Epithelial cell of prostate (primary cell): ENCODE results near the gene NECAB3.
A peak's percentile ranks its signal among the peaks of the same experiment; 100 is the strongest.

ENCODE experiments used
- DNase-seq: peaks from one replicate; pipeline ENCODE4 v3.0.0-alpha.2; 2011; ENCODE audit warnings: low read depth, low spot score
- H3K27ac ChIP-seq: fragments of 450-650 bp; 2 replicates; pipeline ENCODE4 v1.5.1; 2017; ENCODE audit warnings: mild to moderate bottlenecking

The NECAB3 gene

DNA sequence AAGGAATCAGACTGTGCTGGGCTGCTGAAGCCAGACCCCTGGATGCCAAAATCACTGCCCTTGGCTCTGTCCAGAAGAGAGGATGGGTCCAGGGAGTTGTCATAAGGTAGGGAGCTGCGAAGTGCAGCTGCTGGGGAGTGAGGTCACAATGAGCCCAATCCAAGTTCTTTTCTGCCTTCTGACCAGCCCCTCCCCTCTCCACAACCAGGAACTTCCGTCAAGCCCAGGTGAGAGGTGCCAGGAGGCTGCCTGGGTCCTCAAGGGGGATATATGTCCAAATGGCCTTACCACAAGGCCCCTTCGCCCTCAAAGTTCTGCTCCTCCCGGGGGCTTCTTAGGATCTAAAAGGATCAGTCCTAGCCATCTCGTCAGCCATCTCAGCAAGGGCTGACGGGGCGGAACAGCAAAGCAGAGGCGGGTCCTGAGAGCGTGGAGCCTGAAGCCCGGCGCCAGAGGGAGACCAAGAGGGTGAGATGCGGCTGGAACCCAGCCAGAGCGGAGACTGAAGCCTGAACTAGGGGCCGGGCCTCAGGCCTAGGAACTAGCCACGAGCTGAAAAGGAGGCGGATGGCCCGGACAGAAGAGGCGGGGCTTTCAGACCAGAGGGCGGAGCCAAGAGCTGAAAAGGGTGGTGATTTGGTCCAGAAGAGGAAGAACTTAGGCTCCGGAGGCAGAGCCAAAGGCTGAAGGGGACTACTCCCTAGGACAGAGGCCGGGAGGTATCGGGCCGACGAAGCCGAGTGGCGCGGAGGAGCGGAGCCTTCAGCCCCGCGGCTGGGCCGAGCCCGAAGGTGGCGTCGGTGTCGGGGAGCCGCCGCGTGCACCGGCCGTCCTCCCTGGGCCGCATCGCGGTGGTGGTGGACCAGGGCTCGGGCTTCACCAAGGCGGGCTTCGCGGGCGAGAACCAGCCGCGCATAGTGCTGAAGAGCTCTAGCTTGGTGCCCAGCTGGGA is 7.7 kb downstream of the NECAB3 start, which contains the start of gene ACTL10:
Gene ACTL10 (plus strand): TSS at position 651 of the 952 bp plus-strand sequence. CDS start 555 bp downstream, outside the sequence.
- DNase-seq: peak; percentile 61
- peak within 1 kb of the TSS; percentile 74 for H3K27ac ChIP-seq

DNA sequence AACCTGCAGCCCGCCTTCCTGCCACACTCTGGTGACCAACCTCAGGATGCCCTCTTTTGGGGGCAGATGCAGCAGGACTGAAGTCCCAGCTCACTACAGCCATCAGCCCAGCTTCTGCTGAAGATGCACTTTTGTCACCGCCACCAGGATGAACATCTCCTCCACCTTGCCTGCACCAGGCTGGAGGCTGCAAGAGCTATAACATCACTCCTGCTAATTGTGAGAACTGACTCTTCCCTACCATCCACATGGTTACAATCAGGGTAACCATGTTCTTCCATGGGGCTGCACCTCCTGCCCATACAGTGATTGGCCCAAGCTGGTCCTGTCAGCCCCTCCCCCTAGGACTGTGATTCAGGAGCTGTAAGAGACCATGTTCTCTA is 9.5 kb downstream of the NECAB3 start:
- DNase-seq: no peak
- no peak overlapping the region for H3K27ac ChIP-seq

DNA sequence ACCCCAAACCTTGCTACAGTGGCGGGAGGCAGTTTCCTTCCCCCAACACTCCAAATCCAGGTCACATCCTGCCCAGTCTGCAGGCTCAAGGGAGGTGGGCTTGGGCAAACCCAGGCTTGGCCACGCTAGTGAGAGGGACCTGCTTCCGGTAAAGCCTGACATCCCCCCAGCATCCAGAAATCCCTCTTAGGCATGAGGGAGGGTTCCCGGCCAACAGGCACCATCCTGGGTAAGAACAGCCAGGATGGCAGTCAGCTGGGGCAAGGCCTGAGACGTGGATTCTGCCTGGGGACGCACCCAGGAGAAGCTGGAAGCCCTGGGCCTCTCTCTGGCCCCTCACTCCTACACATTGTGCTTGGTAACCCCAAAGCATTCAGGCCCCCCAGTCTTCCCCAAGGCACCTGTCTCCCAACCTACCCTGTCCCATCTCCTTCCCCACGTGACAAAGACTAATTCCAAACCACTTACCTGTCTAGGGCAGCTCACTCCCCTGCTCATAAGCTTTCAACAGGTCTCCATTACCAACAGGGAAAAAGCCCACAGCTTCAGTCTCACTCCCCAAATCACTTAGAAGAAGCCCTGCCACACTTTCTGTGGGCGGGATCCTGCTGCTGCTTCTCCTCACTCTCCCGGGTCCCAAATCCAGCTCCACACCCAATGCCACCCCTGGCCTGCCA is 10.0 kb downstream of the NECAB3 start:
- DNase-seq: no peak

DNA sequence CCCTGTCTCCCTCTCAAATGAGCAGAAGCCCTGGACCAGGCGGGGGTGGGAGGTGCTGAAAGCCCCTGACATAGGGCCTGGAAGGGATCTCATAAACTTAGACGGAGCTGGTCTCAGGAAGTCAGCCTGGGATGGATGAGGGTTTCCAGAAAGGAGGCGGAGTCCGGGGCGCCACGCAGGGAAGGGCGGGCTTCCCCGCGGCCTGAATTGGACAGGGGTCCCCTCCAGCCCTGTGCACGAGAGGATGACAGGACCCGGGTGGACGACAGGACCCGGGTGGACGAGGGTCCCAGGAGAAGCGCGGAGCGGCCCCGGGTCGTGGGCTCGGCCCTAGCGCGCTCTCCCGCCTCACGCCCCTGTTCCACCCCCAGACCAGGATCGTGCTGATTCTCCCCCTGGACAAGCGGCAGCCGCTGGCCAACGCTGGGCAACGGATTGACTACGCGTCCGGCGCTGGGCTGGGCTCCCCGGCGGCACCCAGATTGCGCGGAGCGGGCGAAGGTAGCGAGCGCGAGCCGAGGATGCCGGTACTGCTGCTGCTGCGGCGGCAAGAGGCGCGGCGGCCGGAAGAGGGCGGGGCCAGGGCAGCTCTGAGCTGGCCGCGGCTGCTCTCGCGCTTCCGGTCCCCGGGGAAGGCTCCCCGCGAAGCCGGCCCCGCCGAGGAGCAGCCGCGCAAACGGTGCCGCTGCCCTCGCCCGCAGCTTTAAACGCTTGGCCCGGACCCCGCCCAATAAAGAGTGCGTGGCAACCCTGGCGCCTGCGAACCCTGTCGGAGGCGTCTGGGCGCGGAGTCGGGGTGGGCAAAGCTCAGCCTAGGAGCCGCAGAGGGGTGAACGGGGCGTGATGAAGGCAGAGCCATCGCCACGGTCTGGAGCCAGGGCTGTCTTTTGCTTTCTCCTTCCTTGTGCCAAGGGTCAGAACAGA is 10.8 kb downstream of the NECAB3 start:
- no peak for DNase-seq
- H3K27ac ChIP-seq: peak overlapping the region; percentile 67

More for the DNA sequence above, 10.0 kb downstream of the NECAB3 start:
- H3K27ac ChIP-seq: peak overlapping the region; percentile 67

DNA sequence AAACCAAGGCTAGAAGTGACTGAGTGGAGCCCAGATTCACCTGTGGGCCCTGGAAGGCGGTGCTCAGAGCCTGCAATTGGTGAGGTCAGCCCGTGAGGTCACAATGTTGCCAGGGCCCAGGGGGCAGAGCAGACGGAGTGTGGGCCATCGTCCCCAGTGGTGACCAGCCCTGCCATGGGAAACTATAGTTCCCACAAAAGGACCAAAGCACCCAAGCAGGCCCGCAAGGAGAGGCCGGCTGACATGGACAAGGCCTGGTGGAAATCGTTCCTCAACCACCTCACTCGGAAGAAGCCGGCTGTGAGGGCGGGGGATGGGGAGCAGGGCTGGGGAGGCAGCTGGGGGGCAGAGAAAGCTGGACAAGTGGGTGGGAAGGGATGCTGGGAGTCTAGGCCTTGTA is 12.1 kb downstream of the NECAB3 start, which contains the start of gene C20orf144:
Gene C20orf144 (plus strand): TSS at position 156 of the 400 bp plus-strand sequence. CDS start 19 bp downstream, at position 175.
- H3K27ac ChIP-seq: peak within 1 kb of the TSS; percentile 67

DNA sequence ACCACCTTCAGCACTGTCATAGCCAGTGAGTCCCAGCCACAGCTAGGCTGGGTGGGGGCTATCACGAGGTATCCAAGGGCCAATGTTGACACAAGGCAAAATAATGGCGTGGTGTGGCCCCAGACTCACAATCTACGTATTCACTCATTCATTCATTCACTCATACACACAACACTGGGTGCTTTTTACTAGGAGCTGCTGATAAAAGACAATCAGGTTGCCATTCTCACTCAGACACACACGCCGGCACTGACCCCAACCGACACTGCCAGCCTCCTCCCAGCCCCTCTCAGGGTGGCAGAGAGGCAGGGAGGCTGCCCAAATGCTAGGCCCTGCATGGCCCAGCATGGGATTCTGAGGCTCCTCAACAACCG is 13.6 kb downstream of the NECAB3 start:
- no peak overlapping the region for H3K27ac ChIP-seq
- DNase-seq: no peak

More for the DNA sequence above, 12.1 kb downstream of the NECAB3 start, which contains the start of gene C20orf144:
- DNase-seq: no peak

DNA sequence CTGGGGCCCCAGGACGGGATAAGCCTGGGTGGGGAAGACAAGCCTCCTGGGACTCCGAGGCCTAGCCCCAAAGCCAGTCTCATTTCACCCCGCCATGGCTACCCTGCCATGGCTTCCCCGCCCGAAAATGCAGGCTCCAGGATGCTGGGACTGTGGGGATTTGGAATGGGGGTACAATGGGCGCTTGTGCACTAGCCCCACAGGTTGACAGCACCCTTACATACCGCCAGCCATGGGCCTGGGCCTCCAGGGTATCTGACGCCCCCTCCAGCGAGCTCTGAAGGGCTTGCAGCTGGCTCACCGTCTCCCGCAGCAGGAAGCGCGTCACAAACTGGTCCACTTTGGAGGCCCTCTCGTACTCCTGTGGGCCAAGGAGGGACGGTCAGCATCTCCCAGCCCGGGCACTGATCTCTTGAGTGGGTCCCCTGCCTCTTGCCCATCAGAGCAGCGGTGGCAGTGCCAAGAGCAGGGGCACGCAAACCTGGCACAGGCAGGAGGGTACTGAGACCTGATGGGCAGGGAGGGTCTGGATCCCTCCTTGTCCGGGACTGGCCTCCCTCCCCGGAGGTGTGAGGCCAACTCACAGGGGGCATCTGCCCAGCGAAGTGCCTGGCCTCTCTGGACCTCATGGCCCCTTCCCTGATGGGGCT is 14.1 kb downstream of the NECAB3 start:
- no peak overlapping the region for H3K27ac ChIP-seq
- no peak for DNase-seq

DNA sequence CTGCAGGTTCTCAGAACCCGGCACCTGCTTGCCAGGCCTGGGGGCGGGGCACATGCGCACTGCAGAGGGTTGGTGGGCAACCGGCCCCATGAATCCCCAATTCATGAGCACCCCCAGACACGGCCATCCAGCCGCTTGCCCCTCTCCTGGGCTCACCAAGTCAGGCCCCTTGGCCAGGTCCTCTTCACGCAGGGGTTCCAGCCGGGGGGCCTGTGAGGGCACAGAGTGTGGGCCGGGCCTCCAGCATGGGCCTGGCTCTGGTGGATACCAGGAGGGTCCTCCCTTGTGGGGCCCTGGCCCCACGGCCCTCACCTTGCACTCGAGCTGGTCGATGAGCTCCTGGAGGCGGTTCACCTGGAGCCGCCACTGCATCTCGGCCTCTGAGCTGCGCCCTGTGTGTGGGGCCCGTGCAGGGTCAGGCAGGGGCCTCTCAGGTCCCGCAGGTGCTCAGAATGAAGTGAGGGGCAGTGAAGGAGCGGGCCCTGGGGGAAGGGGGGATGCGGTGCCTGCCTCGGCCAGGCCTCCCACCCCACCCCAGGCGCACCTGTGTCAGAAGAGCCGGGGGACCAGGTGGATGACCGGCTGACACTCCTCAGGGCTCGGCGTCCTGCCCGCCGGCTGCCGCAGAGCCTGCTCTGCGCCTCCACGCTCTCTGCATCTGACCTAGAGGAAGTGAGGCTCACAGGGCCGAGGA is 14.7 kb downstream of the NECAB3 start:
- no peak for DNase-seq
- no peak overlapping the region for H3K27ac ChIP-seq

DNA sequence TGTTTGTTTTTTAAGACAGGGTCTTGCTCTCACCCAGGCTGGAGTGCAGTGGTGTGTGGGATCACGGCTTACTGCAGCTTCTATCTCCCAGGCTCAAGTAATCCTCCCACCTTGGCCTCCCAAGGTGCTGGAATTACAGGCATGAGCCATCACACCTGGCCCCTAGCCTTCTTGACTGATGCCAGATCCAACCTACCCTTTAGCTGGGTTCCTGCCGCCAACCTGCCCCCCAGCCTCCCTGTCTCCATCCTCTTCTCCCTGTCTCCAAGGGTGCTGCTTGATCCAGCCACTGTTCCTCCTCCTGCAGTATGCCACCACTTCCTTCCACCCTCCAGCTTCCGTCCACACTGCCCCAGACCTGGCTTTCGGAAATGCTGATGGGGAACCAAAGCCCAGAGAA is 15.3 kb downstream of the NECAB3 start:
- no peak overlapping the region for H3K27ac ChIP-seq
- DNase-seq: no peak

DNA sequence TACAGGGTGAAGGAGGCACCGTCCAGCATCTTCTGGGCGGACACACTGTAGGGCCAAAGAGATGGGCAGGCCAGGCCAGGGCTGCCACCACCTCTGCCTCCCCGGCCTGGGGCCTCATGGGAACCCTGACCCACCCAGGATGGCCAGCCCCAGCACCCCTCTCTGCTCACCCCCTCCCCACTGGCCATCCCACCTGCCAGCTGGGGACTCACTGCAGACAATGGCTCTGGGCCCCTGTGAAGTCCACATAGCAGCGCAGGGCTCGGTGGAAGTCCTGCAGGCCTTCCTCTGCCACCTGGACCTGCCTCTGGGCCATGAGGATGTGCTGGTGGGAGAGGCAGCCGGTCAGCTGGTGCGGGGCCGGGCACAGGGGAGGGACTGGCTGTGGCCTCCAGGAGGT is 15.7 kb downstream of the NECAB3 start:
- DNase-seq: no peak
- no peak overlapping the region for H3K27ac ChIP-seq

DNA sequence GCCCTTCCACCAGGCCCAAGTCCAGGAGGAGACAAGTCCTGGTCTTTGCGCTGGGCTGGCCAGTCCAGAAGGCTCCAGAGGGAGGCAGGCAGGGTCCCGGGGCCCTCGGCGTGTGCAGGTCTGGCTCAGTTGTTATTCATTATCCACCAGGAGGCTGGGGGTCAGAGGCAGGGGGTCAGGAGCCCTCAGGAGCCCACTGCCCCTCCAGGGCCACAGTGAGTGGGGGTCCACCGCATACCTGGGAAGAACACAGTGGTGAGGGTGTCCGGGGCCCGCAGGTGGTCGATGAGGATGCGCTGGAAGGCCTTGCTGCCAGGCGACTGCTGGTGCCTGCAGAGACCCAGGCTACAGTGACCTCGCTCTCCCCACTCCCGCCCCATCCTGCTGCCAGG is 16.5 kb downstream of the NECAB3 start:
- DNase-seq: no peak
- no peak overlapping the region for H3K27ac ChIP-seq

DNA sequence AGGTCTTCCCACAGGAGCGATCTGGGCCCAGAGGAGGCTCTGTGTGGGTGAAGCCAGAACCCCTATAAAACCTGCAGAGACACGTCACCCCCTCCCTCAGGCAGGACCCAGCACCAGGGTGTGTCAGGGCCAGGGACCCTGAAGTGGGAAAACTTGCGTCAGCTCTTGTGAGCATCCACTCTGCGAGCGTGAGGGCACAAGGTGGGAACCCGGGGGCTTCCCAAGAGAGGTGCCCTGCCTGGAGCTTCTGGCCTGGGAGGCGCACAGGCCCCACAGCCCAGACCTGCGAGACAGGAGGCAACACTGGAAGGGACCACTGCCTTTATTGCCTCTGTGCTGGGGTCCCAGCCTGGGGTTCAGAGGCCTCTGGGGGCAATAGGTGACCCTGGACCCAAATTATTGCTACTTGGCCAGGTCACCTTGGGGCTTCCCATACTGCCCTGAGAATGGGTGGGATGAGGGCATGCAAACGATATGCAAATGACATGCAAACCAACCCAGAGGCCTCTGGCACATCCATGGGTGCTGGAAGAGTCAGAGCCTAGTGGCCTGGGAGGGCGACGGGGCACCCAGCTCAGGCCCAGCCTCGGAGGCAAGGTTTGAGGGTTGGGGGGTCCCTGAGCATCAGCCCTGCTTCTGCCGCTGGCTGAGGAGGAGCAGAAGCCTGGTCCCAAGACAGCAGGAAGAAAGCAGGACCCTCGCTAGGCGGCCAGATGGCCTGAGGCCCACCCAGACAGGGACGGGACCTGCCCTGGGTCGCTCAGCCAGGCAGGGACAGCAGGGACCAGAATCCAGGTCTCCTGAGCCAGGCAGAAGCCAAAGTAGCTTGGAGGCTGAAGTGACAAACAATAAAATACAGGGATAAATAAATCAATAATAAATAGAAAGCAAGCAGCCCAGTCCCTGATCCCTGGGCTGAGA is 17.2 kb downstream of the NECAB3 start:
- no peak overlapping the region for H3K27ac ChIP-seq
- DNase-seq: no peak

DNA sequence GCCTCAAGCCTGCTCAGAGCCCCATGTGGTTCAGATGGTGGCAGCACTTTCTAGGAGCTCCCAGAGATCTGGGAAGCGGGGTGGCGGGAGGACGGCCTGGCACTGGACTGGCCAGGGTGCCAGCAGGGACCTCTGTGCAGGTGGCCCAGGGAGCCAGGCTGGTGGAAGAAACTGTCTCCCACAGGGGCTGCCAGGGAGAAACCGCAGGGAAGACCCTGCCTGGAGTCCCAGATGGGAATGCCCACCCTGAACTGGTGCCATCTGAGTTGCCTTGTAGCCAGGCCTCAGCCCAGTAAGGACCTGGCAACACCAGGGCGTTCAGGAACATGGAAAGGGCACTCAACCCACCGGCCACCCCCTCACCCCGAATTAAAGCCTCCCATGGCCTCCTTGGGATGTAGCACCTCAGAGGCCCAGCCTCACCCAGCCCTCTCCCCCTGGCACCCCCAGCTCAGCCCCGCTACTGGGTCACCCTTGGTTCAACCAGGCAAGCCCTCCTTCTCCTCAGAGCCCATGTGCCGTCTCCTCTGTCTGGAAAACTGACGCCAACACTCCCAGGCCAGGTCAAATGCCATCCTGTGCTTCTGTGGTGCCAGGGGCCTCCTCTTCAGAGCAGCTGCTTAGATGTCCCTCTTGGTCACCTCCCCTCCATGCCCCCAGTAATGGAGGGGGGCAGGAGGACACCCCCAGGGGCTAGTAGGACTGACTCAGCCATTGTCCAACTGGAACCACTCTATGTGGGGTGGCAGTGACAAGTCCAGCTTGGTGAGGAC is 18.0 kb downstream of the NECAB3 start:
- H3K27ac ChIP-seq: no peak overlapping the region
- no peak for DNase-seq

DNA sequence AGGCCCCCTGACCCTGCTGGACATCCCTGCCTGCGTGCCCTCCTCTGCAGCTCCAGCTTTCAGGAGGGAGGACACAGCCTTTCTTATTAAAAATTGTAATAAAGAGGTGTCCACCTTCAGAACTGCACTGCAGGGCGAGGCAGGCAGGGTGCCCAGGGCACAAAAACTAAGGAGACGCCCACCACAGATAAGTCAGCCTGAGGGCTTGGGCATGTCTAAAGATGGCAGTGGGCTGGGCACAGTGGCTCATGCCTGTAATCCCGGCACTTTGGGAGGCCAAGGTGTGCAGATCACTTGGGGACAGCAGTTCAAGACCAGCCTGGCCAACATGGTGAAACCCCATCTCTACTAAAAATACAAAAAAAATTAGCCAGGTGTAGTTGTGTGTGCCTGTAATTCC is 19.1 kb downstream of the NECAB3 start:
- no peak for DNase-seq
- H3K27ac ChIP-seq: no peak overlapping the region

DNA sequence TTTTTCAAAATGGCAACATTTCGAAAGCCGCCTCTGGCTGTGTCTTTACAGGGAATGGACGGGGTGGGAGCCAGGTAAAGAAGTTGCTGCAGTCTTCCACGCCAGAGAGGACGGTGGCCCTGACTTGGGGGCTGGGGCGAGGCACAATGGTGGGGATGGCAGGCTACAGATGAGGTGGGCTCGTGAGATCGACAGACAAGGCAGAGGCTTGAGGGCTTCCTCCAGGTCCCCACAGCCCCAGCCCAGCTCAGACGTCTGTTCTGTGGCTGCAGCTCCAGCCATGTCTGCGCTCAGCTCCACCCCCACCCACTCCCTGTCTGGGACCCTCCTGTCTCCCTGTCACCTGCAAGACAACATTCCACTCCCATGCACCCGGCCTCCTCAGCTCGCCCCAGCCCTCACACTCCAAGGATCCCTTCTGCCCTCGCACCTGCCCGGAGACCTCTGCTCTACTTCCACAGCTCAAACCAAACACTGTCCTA is 19.5 kb downstream of the NECAB3 start:
- H3K27ac ChIP-seq: no peak overlapping the region
- DNase-seq: no peak

DNA sequence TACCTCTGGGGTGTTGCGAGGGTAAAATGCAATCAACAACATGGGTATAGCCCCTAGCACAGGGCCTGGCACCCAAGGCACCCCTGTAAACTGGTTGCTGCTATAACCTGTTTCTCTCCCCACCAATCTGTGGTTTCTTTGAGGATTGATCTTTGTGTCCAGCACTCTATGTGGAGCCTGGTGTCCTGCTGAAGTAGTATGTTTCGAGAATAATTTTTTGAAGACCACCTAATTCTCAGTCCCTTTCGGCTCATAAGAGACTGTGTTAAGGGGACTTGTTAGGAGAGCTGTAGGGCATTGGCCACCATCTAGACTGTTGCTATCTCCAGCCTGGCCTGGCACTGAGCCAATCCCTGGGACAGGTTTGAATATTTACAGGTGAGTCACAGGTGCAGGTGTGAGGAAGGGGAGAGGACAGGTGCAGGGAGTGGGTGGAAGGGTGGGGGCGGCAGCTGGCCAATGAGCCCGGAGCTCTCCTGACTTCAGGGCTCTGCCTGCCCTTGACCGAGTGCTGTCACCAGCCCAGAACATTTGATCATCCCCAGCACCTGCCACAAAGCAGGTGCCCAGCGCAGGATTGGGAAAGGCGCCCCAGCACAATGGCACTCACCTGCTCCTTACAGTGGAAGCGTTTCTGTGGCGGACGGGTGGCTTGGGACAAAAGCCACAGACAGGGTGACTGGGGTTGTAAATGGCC is 20.2 kb downstream of the NECAB3 start:
- peak; percentile 29 for DNase-seq
- no peak overlapping the region for H3K27ac ChIP-seq
